Measurements from ENCODE around the gene SARS1.

SARS1 gene

GRCh38 chr1:109229531-109230127 is 15.9 kb downstream of the SARS1 start:
- no peak for FAIRE-seq

- no peak for FAIRE-seq
These were observed 17.3 kb downstream of the SARS1 start for GRCh38 chr1:109231066-109231465.

- no peak for FAIRE-seq
These were observed 21.4 kb downstream of the SARS1 start for GRCh38 chr1:109235137-109235536.

GRCh38 chr1:109237512-109237911 is 23.8 kb downstream of the SARS1 start:
- FAIRE-seq: no peak

- no peak for FAIRE-seq
These were observed 24.7 kb downstream of the SARS1 start for GRCh38 chr1:109238382-109238781.

- FAIRE-seq: no peak
These were observed 25.3 kb downstream of the SARS1 start for GRCh38 chr1:109239047-109239408.

GRCh38 chr1:109239409-109240068 is 25.8 kb downstream of the SARS1 start:
- FAIRE-seq: no peak

- no peak for FAIRE-seq
These were observed 26.7 kb downstream of the SARS1 start for GRCh38 chr1:109240158-109241152.

GRCh38 chr1:109241344-109241743 is 27.6 kb downstream of the SARS1 start:
- FAIRE-seq: no peak

- no peak for FAIRE-seq
These were observed 28.2 kb downstream of the SARS1 start for GRCh38 chr1:109241841-109242345.

- no peak for FAIRE-seq
These were observed 28.7 kb downstream of the SARS1 start for GRCh38 chr1:109242387-109242786.

- FAIRE-seq: no peak
These were observed 29.5 kb downstream of the SARS1 start for GRCh38 chr1:109243221-109243620.

GRCh38 chr1:109243860-109244552 is 30.3 kb downstream of the SARS1 start:
- no peak for FAIRE-seq

GRCh38 chr1:109246141-109246551 is 32.4 kb downstream of the SARS1 start:
- no peak for FAIRE-seq

- no peak for FAIRE-seq
These were observed 34.0 kb downstream of the SARS1 start for GRCh38 chr1:109247401-109248365.

- FAIRE-seq: no peak
These were observed 34.7 kb downstream of the SARS1 start for GRCh38 chr1:109248444-109248796.

GRCh38 chr1:109248797-109249629 is 35.3 kb downstream of the SARS1 start, which contains the start of gene CELSR2:
TSS of gene CELSR2 (plus strand) at chr1:109249539. CDS start at chr1:109250080, 541 bp downstream.
- FAIRE-seq: no peak

- no peak for FAIRE-seq
These were observed 36.1 kb downstream of the SARS1 start for GRCh38 chr1:109249654-109250401.

- FAIRE-seq: no peak
These were observed 36.9 kb downstream of the SARS1 start for GRCh38 chr1:109250454-109251276.
